Astrocyte (in vitro differentiated cells and primary cell): Measurements from ENCODE around the gene LRRFIP1. TPM values are rescaled to one million over a fixed set of nuclear protein-coding genes. Genes with fewer than 3 reads are reported as not detected.

Source experiments
- DNase-seq: peaks from one replicate; pipeline ENCODE4 v3.0.0-alpha.2; 2010; ENCODE audit warnings: low read depth
- FAIRE-seq: peaks from 2 replicates; lab custom pipeline; 2011; peaks lifted over from hg19 to GRCh38; lab: Jason Lieb, UNC
- H2AFZ ChIP-seq: 2 replicates; pipeline ENCODE4 v1.6.0; 2012; ENCODE audit warnings: low read depth, low read length, inconsistent platforms
- H3K27ac ChIP-seq: 2 replicates; pipeline ENCODE4 v1.5.1; 2011; ENCODE audit warnings: low read depth, low read length, inconsistent platforms
- H3K27me3 ChIP-seq: 2 replicates; pipeline ENCODE4 v1.6.0; 2011; ENCODE audit warnings: low read length, inconsistent platforms; ENCODE audit not compliant: insufficient read depth
- H3K36me3 ChIP-seq: 2 replicates; pipeline ENCODE4 v1.5.1; 2011; ENCODE audit warnings: low read length, inconsistent platforms; ENCODE audit not compliant: insufficient read depth
- H3K4me1 ChIP-seq: 2 replicates; pipeline ENCODE4 v1.5.1; 2011; ENCODE audit warnings: low read length, inconsistent platforms; ENCODE audit not compliant: insufficient read depth
- H3K4me2 ChIP-seq: 2 replicates; pipeline ENCODE4 v1.6.0; 2012; ENCODE audit warnings: low read length, inconsistent platforms
- H3K4me3 ChIP-seq: 2 replicates; pipeline ENCODE4 v1.5.1; 2011; ENCODE audit warnings: low read depth, mild to moderate bottlenecking, low read length, inconsistent platforms; ENCODE audit not compliant: insufficient read depth
- H3K79me2 ChIP-seq: 2 replicates; pipeline ENCODE4 v1.6.0; 2012; ENCODE audit warnings: mild to moderate bottlenecking, low read length, inconsistent platforms; ENCODE audit not compliant: insufficient read depth
- H3K9ac ChIP-seq: 2 replicates; pipeline ENCODE4 v1.6.0; 2012; ENCODE audit warnings: mild to moderate bottlenecking, low read length, inconsistent platforms
- H3K9me3 ChIP-seq: 2 replicates; pipeline ENCODE4 v1.5.1; 2012; ENCODE audit warnings: low read depth, mild to moderate bottlenecking, low read length, inconsistent platforms; ENCODE audit not compliant: insufficient read depth
- H4K20me1 ChIP-seq: 2 replicates; pipeline ENCODE4 v1.6.0; 2012; ENCODE audit warnings: low read length, inconsistent platforms; ENCODE audit not compliant: insufficient read depth
- H3K27ac Mint-ChIP-seq: one replicate; pipeline ENCODE4 v1.8.0; 2021; ENCODE audit warnings: mild to moderate bottlenecking, mixed read lengths; ENCODE audit not compliant: unreplicated experiment
- H3K27me3 Mint-ChIP-seq: one replicate; pipeline ENCODE4 v1.8.0; 2021; ENCODE audit warnings: low read depth, mixed read lengths; ENCODE audit not compliant: unreplicated experiment
- H3K36me3 Mint-ChIP-seq: one replicate; pipeline ENCODE4 v1.8.0; 2021; ENCODE audit warnings: low read depth, mixed read lengths; ENCODE audit not compliant: unreplicated experiment
- H3K4me1 Mint-ChIP-seq: one replicate; pipeline ENCODE4 v1.8.0; 2021; ENCODE audit warnings: low read depth, mixed read lengths; ENCODE audit not compliant: unreplicated experiment
- H3K4me3 Mint-ChIP-seq: one replicate; pipeline ENCODE4 v1.8.0; 2021; ENCODE audit warnings: mild to moderate bottlenecking, moderate library complexity, mixed read lengths; ENCODE audit not compliant: unreplicated experiment
- H3K9me3 Mint-ChIP-seq: one replicate; pipeline ENCODE4 v1.8.0; 2021; ENCODE audit warnings: mild to moderate bottlenecking, mixed read lengths; ENCODE audit not compliant: unreplicated experiment
- CTCF ChIP-seq: IDR thresholded peaks from 2 replicates; pipeline ENCODE4 v1.5.1; 2011; ENCODE audit warnings: low read depth, mild to moderate bottlenecking, inconsistent platforms, low read length, moderate library complexity; ENCODE audit not compliant: insufficient read depth
- EZH2 ChIP-seq: IDR thresholded peaks from 2 replicates; pipeline ENCODE4 v1.6.1; 2012; ENCODE audit warnings: mild to moderate bottlenecking, low read length, inconsistent platforms; ENCODE audit not compliant: insufficient read depth
- total RNA-seq: library from RNA; stranded (reverse); gene quantifications from 2 replicates; pipeline ENCODE4 v1.2.1, GENCODE V29; 2021

The LRRFIP1 gene
- total RNA-seq, 1 donor from 2014 or later: 83.3 TPM

- peaks cover 2% of the 10 kb centered on the region for H3K36me3 Mint-ChIP-seq
- no peak for TF ChIP-seq EZH2
- TF ChIP-seq CTCF: no peak
- H2AFZ ChIP-seq: no peak overlapping the region
- H3K4me3 ChIP-seq: no peak overlapping the region
- peak overlapping the region; percentile 36 for H3K27ac Mint-ChIP-seq
- peaks cover 7% of the 10 kb centered on the region for H4K20me1 ChIP-seq
- FAIRE-seq: no peak
- H3K4me2 ChIP-seq: peak overlapping the region; percentile 58
- H3K4me1 ChIP-seq: peaks cover 11% of the 10 kb centered on the region
- no peaks in the 10 kb centered on the region for H3K9me3 Mint-ChIP-seq
- H3K9me3 ChIP-seq: no peaks in the 10 kb centered on the region
- peaks cover 2% of the 10 kb centered on the region for H3K27me3 Mint-ChIP-seq
- no peak overlapping the region for H3K27ac ChIP-seq
- H3K27me3 ChIP-seq: no peaks in the 10 kb centered on the region
- no peaks in the 10 kb centered on the region for H3K36me3 ChIP-seq
- DNase-seq: no peak
- H3K79me2 ChIP-seq: peaks cover 5% of the 10 kb centered on the region
- H3K4me3 Mint-ChIP-seq: no peak overlapping the region
- H3K4me1 Mint-ChIP-seq: peaks cover 7% of the 10 kb centered on the region
- no peak overlapping the region for H3K9ac ChIP-seq
These were observed 34.5 kb downstream of the LRRFIP1 start for GRCh38 chr2:237661799-237662328.

- no peak overlapping the region for H3K27ac ChIP-seq
- TF ChIP-seq EZH2: no peak
- no peak for TF ChIP-seq CTCF
- no peaks in the 10 kb centered on the region for H3K9me3 ChIP-seq
- peak; percentile 26 for FAIRE-seq
- Mint-ChIP-seq H3K36me3 (no peaks in the 10 kb centered on the region), H3K4me3 (no peak overlapping the region), H3K27me3 (peaks cover 2% of the 10 kb centered on the region), H3K27ac (no peak overlapping the region), H3K9me3 (no peaks in the 10 kb centered on the region), H3K4me1 (peaks cover 7% of the 10 kb centered on the region)
- H3K4me1 ChIP-seq: peaks cover 11% of the 10 kb centered on the region
- no peak overlapping the region for H3K9ac ChIP-seq
- H3K4me3 ChIP-seq: no peak overlapping the region
- no peaks in the 10 kb centered on the region for H3K27me3 ChIP-seq
- H3K4me2 ChIP-seq: peak overlapping the region; percentile 58
- H2AFZ ChIP-seq: no peak overlapping the region
- no peaks in the 10 kb centered on the region for H3K36me3 ChIP-seq
- DNase-seq: peak; percentile 83
- H3K79me2 ChIP-seq: peaks cover 5% of the 10 kb centered on the region
- H4K20me1 ChIP-seq: peaks cover 7% of the 10 kb centered on the region
These were observed 35.3 kb downstream of the LRRFIP1 start for GRCh38 chr2:237662671-237663093.

- no peak for DNase-seq
- H3K27ac Mint-ChIP-seq: no peak overlapping the region
- no peak for TF ChIP-seq CTCF
These were observed 36.2 kb downstream of the LRRFIP1 start for GRCh38 chr2:237663517-237664110.

More at GRCh38 chr2:237663517-237664110, 36.2 kb downstream of the LRRFIP1 start:
- Histone ChIP-seq H3K27ac (no peak overlapping the region), H2AFZ (no peak overlapping the region), H4K20me1 (peaks cover 7% of the 10 kb centered on the region), H3K4me3 (no peak overlapping the region), H3K9me3 (no peaks in the 10 kb centered on the region), H3K36me3 (no peaks in the 10 kb centered on the region), H3K9ac (no peak overlapping the region), H3K27me3 (no peaks in the 10 kb centered on the region), H3K4me2 (no peak overlapping the region), H3K79me2 (peaks cover 5% of the 10 kb centered on the region), H3K4me1 (peaks cover 11% of the 10 kb centered on the region)
- Mint-ChIP-seq H3K4me1 (peaks cover 7% of the 10 kb centered on the region), H3K4me3 (no peak overlapping the region), H3K9me3 (no peaks in the 10 kb centered on the region), H3K27me3 (peaks cover 4% of the 10 kb centered on the region), H3K36me3 (no peaks in the 10 kb centered on the region)
- FAIRE-seq: no peak
